Measurements from ENCODE around the gene DMXL1. TPM values are rescaled to one million over a fixed set of nuclear protein-coding genes. Genes with fewer than 3 reads are reported as not detected.
"Not testable (repeated sequence)": the region's sequence is repeated elsewhere in the genome, so short reads cannot be mapped to it uniquely, and the experiment has no call there.

The DMXL1 gene
- total RNA-seq, 1 experiment from 2014 or later, result 20.6 TPM

DNA sequence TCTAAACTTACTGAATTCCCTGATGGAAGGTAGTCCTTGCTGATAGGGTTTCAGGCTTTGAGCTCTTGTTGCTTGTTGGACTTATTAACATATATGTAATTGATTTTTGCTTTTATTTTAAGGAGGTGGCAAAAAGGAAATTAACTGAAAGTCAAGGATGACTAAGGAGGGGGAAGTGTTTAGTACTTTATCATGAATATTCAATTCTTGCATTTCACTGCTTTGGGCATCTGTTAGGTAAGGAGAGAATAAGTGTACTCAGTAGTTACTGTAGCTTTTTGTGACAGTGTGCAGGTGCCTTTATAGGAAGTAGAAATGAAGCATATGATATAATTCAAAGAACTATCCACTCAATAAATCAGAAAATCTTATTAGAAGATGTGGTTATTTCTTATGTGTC, 47.1 kb downstream of the DMXL1 start:
- no peaks in the 10 kb centered on the region for H3K36me3 ChIP-seq (ENCODE audit: low read depth, low read length)
- H3K9me3 ChIP-seq (ENCODE audit: low read length), result no peaks in the 10 kb centered on the region
- no peaks in the 10 kb centered on the region for H3K4me1 ChIP-seq (ENCODE audit: insufficient read depth, low read length)
- TF ChIP-seq, protein P1, sequence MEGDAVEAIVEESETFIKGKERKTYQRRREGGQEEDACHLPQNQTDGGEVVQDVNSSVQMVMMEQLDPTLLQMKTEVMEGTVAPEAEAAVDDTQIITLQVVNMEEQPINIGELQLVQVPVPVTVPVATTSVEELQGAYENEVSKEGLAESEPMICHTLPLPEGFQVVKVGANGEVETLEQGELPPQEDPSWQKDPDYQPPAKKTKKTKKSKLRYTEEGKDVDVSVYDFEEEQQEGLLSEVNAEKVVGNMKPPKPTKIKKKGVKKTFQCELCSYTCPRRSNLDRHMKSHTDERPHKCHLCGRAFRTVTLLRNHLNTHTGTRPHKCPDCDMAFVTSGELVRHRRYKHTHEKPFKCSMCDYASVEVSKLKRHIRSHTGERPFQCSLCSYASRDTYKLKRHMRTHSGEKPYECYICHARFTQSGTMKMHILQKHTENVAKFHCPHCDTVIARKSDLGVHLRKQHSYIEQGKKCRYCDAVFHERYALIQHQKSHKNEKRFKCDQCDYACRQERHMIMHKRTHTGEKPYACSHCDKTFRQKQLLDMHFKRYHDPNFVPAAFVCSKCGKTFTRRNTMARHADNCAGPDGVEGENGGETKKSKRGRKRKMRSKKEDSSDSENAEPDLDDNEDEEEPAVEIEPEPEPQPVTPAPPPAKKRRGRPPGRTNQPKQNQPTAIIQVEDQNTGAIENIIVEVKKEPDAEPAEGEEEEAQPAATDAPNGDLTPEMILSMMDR (conservative IDR thresholded peaks at IDR 0.05; ENCODE audit: low read depth, low read length), result no peak
- TF ChIP-seq EZH2 (IDR thresholded peaks at IDR 0.05; ENCODE audit: low read length, unreplicated experiment) (no peak), EZH2phosphoT487 (IDR thresholded peaks at IDR 0.05; ENCODE audit: borderline replicate concordance, low read length) (no peak)
- H2AFZ ChIP-seq (ENCODE audit: low read length), result no peak overlapping the region
- no peaks in the 10 kb centered on the region for H4K20me1 ChIP-seq (ENCODE audit: low read length)
- POLR2A ChIA-PET (ENCODE audit: unreplicated experiment), result no interaction called here
- H3K9me2 ChIP-seq (replicated peaks; ENCODE audit: low read length), result no peaks in the 10 kb centered on the region
- CTCF ChIA-PET, result no interaction called here
- DNase-seq (no peak), ATAC-seq (no peak)
- H3K27ac ChIP-seq (ENCODE audit: low read length), result no peak overlapping the region
- no TSS peak for BruUV-seq (replicated peaks)
- H3K4me2 ChIP-seq (ENCODE audit: low read length), result no peak overlapping the region
- H3F3A ChIP-seq (ENCODE audit: low read length, unreplicated experiment), result no peaks in the 10 kb centered on the region
- no peak overlapping the region for H3K9ac ChIP-seq (ENCODE audit: low read length)
- no peak overlapping the region for H3K4me3 ChIP-seq (ENCODE audit: low read length)
- no peaks in the 10 kb centered on the region for H3K79me2 ChIP-seq (ENCODE audit: low read length)
- no peaks in the 10 kb centered on the region for H3K27me3 ChIP-seq (ENCODE audit: low read length)
- intact Hi-C loops (cut with micrococcal nuclease), result no loop called here

DNA sequence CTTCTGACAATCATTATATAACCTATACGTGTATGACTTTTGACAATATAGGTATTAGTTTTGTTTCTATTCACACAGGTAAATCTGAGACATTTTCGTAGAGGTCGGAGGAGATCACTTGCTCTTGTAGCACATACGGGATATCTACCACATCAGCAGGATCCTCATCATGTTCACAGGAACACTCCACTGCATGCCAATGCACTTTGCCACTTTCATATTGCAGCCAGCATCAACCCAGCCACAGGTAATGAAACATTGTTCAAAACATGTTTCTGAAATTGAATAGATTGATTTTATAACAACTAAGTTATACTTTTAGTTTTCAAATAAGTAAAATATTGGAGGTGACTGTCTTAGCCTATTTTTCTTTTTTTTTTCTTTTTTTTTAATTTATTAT, 50.0 kb downstream of the DMXL1 start:
- Histone ChIP-seq H4K20me1 (ENCODE audit: low read length) (no peaks in the 10 kb centered on the region), H3K9me3 (ENCODE audit: low read length) (no peaks in the 10 kb centered on the region), H3K27ac (ENCODE audit: low read length) (no peak overlapping the region), H3K4me1 (ENCODE audit: insufficient read depth, low read length) (no peaks in the 10 kb centered on the region), H3K9ac (ENCODE audit: low read length) (no peak overlapping the region), H3K9me2 (replicated peaks; ENCODE audit: low read length) (no peaks in the 10 kb centered on the region), H2AFZ (ENCODE audit: low read length) (no peak overlapping the region), H3K27me3 (ENCODE audit: low read length) (no peaks in the 10 kb centered on the region), H3K4me2 (ENCODE audit: low read length) (no peak overlapping the region), H3K36me3 (ENCODE audit: low read depth, low read length) (no peaks in the 10 kb centered on the region), H3K79me2 (ENCODE audit: low read length) (no peaks in the 10 kb centered on the region), H3F3A (ENCODE audit: low read length, unreplicated experiment) (no peaks in the 10 kb centered on the region), H3K4me3 (ENCODE audit: low read length) (no peak overlapping the region)
- CTCF ChIA-PET, result no interaction called here
- intact Hi-C loops (cut with micrococcal nuclease), result no loop called here
- no TSS peak for BruUV-seq (replicated peaks)
- DNase-seq (no peak), ATAC-seq (no peak)
- TF ChIP-seq EZH2phosphoT487 (IDR thresholded peaks at IDR 0.05; ENCODE audit: borderline replicate concordance, low read length) (no peak), EZH2 (IDR thresholded peaks at IDR 0.05; ENCODE audit: low read length, unreplicated experiment) (no peak)
- TF ChIP-seq, protein P1 (conservative IDR thresholded peaks at IDR 0.05; ENCODE audit: low read depth, low read length), result no peak
- POLR2A ChIA-PET (ENCODE audit: unreplicated experiment), result no interaction called here

DNA sequence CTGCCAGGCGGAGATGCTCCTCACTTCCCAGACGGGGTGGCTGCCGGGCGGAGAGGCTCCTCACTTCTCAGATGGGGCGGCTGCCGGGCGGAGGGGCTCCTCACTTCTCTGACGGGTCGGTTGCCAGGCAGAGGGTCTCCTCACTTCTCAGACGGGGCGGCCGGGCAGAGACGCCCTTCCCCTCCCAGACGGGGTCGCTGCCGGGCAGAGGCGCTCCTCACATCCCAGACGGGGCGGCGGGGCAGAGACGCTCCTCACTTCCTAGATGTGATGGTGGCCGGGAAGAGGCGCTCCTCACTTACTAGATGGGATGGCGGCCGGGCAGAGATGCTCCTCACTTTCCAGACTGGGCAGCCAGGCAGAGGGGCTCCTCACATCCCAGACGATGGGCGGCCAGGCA, 51.6 kb downstream of the DMXL1 start:
- CTCF ChIA-PET, result not testable (repeated sequence)

More for the DNA sequence above, 51.6 kb downstream of the DMXL1 start:
- H3K9me2 ChIP-seq (replicated peaks; ENCODE audit: low read length); intact Hi-C loops (cut with micrococcal nuclease); H3K9me3 ChIP-seq (ENCODE audit: low read length); ATAC-seq; H3K27ac ChIP-seq (ENCODE audit: low read length); H3K4me1 ChIP-seq (ENCODE audit: insufficient read depth, low read length); H3F3A ChIP-seq (ENCODE audit: low read length, unreplicated experiment); H3K4me3 ChIP-seq (ENCODE audit: low read length); H4K20me1 ChIP-seq (ENCODE audit: low read length); H3K36me3 ChIP-seq (ENCODE audit: low read depth, low read length); H3K9ac ChIP-seq (ENCODE audit: low read length); H3K4me2 ChIP-seq (ENCODE audit: low read length); H2AFZ ChIP-seq (ENCODE audit: low read length); H3K79me2 ChIP-seq (ENCODE audit: low read length); H3K27me3 ChIP-seq (ENCODE audit: low read length); DNase-seq; BruUV-seq (replicated peaks); POLR2A ChIA-PET (ENCODE audit: unreplicated experiment): not testable (repeated sequence)
